ENCODE results near the gene DESI2. TPM values are rescaled to one million over a fixed set of nuclear protein-coding genes. Genes with fewer than 3 reads are reported as not detected.

DESI2 gene
- total RNA-seq, 2 experiments from 2014 or later: 24.8 to 25.6 TPM

DNA sequence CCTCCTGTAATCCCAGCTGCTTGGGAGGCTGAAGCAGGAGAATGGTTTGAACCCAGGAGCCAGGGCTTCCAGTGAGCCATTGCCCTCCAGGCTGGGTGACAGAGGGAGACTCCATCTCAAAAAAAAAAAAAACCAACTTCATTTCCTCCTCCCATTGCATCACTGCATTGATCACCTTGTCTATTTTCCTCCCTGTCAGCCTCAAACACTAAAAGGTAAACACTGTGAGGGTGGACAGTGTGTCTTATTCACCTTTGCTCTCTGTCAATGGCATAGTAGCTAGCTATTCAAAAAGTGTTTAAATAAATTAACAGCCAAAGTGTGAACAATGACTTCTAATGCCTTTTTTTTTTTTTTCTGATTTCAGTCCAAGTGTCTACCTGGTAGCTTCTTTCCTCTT, 13.4 kb upstream of the DESI2 start:
- Mint-ChIP-seq H3K4me1 (ENCODE audit: low read depth) (peaks cover 4% of the 10 kb centered on the region), H3K27me3 (peaks cover 16% of the 10 kb centered on the region), H3K4me3 (no peak overlapping the region), H3K9me3 (no peaks in the 10 kb centered on the region), H3K36me3 (no peaks in the 10 kb centered on the region), H3K27ac (no peak overlapping the region)
- ChIA-PET CTCF (interaction anchor here (1.9 kb wide), 1 partner anchor 36 kb away, joined by 7 read pairs; no protein-coding TSS in a partner anchor), POLR2A (interaction anchor here (0.7 kb wide), 1 partner anchor 72 kb away, joined by 3 read pairs; no protein-coding TSS in a partner anchor)
- DNase-seq: no peak
- intact Hi-C loops (cut with micrococcal nuclease): no loop called here

DNA sequence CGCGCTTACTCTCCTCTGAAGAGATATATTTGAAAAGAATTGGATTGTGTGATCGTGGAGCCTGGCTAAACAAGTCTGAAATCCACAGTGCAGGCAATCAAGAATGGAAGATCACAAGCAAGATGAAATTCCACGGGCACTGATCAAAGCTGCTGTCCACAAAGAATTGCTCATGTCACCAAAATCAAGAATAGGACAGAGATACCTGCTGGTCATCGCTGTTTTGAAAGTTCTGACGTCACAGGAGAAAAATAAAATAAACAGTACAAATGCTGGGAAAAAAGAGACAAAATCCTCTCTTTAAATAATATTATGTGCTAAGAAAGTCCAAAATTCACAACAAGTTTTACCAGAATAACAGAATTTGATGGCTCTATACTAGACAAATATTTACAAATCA, 12.0 kb upstream of the DESI2 start:
- Mint-ChIP-seq H3K27me3 (peaks cover 16% of the 10 kb centered on the region), H3K4me1 (ENCODE audit: low read depth) (peaks cover 4% of the 10 kb centered on the region), H3K36me3 (no peaks in the 10 kb centered on the region), H3K27ac (no peak overlapping the region), H3K9me3 (no peaks in the 10 kb centered on the region), H3K4me3 (no peak overlapping the region)
- no peak for DNase-seq
- ChIA-PET POLR2A (no interaction called here), CTCF (no interaction called here)
- intact Hi-C loops (cut with micrococcal nuclease): no loop called here

DNA sequence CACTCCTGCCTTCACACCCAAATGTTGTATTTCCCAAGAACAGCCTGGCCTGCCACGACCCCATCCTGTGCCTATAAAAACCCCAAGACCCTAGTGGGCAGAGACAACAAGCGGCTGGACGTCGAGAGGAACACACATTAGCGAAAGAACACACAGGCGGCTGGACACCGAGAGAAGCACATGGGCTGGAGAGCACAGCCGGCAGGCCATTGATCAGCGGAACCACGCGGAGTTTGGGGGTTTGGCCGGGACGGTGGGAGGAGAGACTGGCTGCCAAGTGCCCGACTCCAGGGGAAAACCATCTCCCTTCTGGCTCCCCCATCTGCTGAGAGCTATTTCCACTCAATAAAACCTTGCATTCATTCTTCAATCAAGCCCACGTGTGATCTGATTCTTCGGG, 10.4 kb upstream of the DESI2 start:
- H3K4me1 Mint-ChIP-seq (ENCODE audit: low read depth): peaks cover 4% of the 10 kb centered on the region
- peaks cover 16% of the 10 kb centered on the region for H3K27me3 Mint-ChIP-seq
- no peak for DNase-seq
- H3K36me3 Mint-ChIP-seq: no peaks in the 10 kb centered on the region
- POLR2A ChIA-PET: no interaction called here
- intact Hi-C loops (cut with micrococcal nuclease): no loop called here
- no peak overlapping the region for H3K4me3 Mint-ChIP-seq
- no peak overlapping the region for H3K27ac Mint-ChIP-seq
- no peaks in the 10 kb centered on the region for H3K9me3 Mint-ChIP-seq
- CTCF ChIA-PET: no interaction called here

DNA sequence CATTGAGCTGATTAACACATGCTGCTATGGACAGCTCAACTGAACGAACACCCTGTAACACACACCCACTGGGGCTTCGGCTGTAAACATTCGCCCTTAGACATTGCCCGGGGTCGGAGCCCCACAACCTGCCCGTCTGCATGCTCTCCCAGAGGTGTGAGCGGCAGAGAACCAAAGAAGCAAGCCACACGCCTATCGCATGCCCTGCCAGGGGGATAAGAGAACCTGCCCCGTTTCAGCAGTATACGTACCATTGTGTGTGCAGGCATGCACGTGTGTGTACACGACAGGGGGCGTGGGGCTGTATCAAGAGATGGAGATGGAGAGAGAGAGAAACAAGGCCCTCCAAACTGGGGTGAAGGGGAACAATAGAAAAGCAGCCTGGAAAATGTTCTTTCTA, 9.9 kb upstream of the DESI2 start:
- CTCF ChIA-PET: no interaction called here
- Mint-ChIP-seq H3K27me3 (peaks cover 16% of the 10 kb centered on the region), H3K4me1 (ENCODE audit: low read depth) (peaks cover 4% of the 10 kb centered on the region), H3K9me3 (no peaks in the 10 kb centered on the region), H3K27ac (no peak overlapping the region), H3K4me3 (no peak overlapping the region), H3K36me3 (no peaks in the 10 kb centered on the region)
- POLR2A ChIA-PET: no interaction called here
- intact Hi-C loops (cut with micrococcal nuclease): no loop called here
- no peak for DNase-seq

DNA sequence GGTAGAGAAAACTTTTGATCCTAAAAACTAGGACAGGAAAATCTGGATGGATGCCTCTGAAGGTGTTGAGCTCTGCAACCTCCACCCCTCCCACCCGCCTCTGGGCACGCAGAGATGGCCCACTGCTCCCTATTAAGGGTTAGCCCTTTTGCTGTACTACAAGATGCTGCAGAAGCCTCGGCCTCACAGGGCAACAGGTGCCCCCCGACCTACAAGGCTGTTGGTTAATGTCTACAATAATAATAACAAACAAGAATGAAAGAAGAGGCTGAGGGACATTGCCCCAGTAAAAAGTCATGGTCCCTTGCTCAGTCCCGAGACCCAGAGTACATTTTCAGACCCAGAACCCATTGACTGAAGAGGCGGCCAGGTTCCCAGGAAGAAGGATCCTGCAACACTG, 7.5 kb upstream of the DESI2 start:
- intact Hi-C loops (cut with micrococcal nuclease): no loop called here
- POLR2A ChIA-PET: no interaction called here
- H3K4me3 Mint-ChIP-seq: no peak overlapping the region
- H3K9me3 Mint-ChIP-seq: no peaks in the 10 kb centered on the region
- H3K4me1 Mint-ChIP-seq (ENCODE audit: low read depth): no peaks in the 10 kb centered on the region
- no peaks in the 10 kb centered on the region for H3K36me3 Mint-ChIP-seq
- no peak overlapping the region for H3K27ac Mint-ChIP-seq
- CTCF ChIA-PET: no interaction called here
- H3K27me3 Mint-ChIP-seq: peaks cover 13% of the 10 kb centered on the region
- DNase-seq: no peak

DNA sequence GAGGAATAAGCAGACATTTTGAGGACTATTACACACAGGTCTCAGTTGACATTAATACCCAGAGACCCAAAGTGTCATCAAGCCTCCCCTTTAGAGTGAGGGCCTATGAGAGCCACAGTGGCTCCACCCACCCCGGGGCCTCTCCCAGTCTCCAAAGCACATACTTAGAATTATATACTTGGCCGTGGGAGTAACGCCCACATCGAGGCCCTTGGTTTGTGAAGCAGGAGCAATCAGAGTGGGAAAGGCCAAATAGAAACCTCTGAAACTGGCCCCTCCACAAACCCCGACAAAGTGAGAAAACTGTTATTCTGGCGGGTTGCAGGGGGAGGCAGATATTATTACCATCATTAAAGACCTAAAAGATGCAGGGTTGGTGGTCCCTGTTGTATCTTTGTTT, 7.0 kb upstream of the DESI2 start:
- Mint-ChIP-seq H3K4me1 (ENCODE audit: low read depth) (no peaks in the 10 kb centered on the region), H3K9me3 (no peaks in the 10 kb centered on the region), H3K27ac (no peak overlapping the region), H3K27me3 (peaks cover 10% of the 10 kb centered on the region), H3K36me3 (no peaks in the 10 kb centered on the region), H3K4me3 (no peak overlapping the region)
- intact Hi-C loops (cut with micrococcal nuclease): no loop called here
- ChIA-PET POLR2A (no interaction called here), CTCF (no interaction called here)
- no peak for DNase-seq

DNA sequence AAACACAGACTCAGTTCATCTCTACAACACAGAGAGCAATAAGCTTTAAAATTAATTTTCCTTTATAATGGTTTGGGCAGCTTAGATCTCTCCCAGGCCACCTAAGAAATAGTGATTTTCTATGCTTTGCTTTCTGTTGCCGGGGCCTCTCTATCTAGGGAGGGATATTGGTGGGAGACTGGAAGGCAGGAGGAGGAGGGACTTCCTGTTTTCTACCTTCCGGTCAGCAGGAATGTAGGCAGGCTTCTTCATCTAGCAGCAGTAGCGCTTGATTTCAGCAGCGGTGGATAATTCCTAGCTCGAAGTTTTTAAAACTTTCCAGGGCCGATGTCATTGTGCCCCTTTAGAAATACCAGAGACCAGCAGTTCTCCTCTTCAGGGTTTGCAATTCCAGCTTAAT, 5.1 kb upstream of the DESI2 start:
- no peak for DNase-seq
- no peak overlapping the region for H3K4me3 Mint-ChIP-seq
- peaks cover 9% of the 10 kb centered on the region for H3K4me1 Mint-ChIP-seq (ENCODE audit: low read depth)
- no peak overlapping the region for H3K27ac Mint-ChIP-seq
- H3K36me3 Mint-ChIP-seq: no peaks in the 10 kb centered on the region
- POLR2A ChIA-PET: no interaction called here
- peaks cover 2% of the 10 kb centered on the region for H3K27me3 Mint-ChIP-seq
- intact Hi-C loops (cut with micrococcal nuclease): no loop called here
- no peaks in the 10 kb centered on the region for H3K9me3 Mint-ChIP-seq
- CTCF ChIA-PET: interaction anchor here (0.7 to 1.2 kb wide), 3 partner anchors 10 to 395 kb away, joined by 3 read pairs; no protein-coding TSS in a partner anchor

DNA sequence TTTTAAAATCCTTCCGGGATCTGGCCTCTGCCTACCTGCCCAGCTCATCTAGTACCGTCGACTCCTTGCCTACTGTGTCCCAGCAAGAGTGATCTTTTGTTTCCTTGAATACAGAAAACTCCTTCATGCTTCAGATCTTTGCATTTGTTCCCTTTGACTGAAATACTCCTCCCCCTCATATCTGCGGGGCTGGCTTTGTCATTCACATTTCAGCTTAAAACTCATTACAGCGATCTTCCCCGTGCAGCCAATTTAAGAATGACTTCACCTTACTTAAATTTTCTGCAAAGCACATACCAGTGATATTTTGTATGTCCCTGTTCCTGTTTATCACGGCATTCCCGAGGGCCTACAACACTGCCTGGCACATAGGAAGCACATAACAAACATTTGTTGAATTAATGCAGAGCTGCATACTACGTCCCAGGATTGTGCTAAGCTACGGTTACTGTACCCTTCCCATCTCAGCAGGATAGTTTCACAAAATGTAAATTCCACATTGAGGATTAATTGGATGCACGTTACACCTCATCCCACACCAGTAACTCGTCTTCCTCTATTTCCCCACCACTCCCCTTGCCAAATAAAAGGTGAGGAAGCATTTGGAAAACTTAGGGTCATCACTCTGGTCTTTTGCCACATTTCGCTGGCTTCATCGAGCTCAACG, 837 bp upstream of the DESI2 start:
- peaks cover 15% of the 10 kb centered on the region for H3K4me1 Mint-ChIP-seq (ENCODE audit: low read depth)
- ChIA-PET POLR2A (interaction anchor here (0.6 to 1.6 kb wide), 3 partner anchors 52 to 184 kb away, joined by 3 to 7 read pairs (median 6); partner anchors contain the start of gene COX20), CTCF (interaction anchor here (1.2 to 1.4 kb wide), 3 partner anchors 48 to 149 kb away, joined by 3 to 8 read pairs (median 3); no protein-coding TSS in a partner anchor)
- peaks cover under 1% of the 10 kb centered on the region for H3K36me3 Mint-ChIP-seq
- H3K27me3 Mint-ChIP-seq: no peaks in the 10 kb centered on the region
- peak overlapping the region; percentile 79 for H3K27ac Mint-ChIP-seq
- DNase-seq: no peak
- intact Hi-C loops (cut with micrococcal nuclease): loop anchor here (1.0 to 5.0 kb wide), 9 partner anchors 52 to 1915 kb away; partner anchors contain the start of genes AKT3, CNST, COX20 and HNRNPU
- peak overlapping the region; percentile 79 for H3K4me3 Mint-ChIP-seq
- no peaks in the 10 kb centered on the region for H3K9me3 Mint-ChIP-seq

DNA sequence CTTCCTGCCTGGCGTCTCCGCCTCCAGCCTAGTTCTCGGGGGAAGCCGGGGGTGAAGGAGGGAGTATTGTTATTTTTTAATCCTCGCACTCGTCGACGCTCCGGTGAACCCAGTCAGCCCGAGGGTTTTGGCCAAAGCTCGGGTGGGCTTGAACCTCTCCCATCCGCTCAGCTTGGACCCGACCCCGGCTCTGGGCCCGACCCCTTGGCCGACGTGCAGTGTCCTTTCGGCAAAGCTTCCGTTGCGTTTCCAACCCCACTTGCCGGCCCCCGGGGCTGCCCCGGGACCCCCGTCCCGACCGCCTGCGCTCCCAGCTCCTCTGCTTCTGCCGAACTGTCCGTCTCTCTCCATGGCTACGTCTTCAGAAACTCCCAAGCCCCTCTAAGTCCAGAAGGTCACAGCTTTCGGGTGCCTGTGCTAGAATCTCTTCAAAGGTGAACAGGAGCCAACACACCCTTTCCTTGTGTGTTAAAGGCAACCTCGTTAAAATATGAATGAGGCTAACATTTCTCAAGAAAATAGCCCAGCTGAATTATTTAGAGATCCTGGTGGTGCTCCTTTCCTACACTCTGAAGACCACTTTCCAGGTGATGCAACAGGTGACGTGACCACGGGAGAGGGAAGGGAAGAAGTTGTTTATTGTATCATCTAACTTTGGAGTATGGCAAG, 647 bp downstream of the DESI2 start:
- POLR2A ChIA-PET: interaction anchor here (0.8 to 1.2 kb wide), 4 partner anchors 53 to 318 kb away, joined by 3 to 6 read pairs (median 3); no protein-coding TSS in a partner anchor
- DNase-seq: no peak
- Mint-ChIP-seq H3K36me3 (peaks cover 4% of the 10 kb centered on the region), H3K27ac (no peak overlapping the region), H3K9me3 (no peaks in the 10 kb centered on the region), H3K4me3 (no peak overlapping the region), H3K27me3 (no peaks in the 10 kb centered on the region), H3K4me1 (ENCODE audit: low read depth) (peaks cover 28% of the 10 kb centered on the region)
- CTCF ChIA-PET: interaction anchor here (0.6 to 1.1 kb wide), 12 partner anchors 12 to 905 kb away, joined by 3 to 7 read pairs (median 4); no protein-coding TSS in a partner anchor
- intact Hi-C loops (cut with micrococcal nuclease): loop anchor here (1.0 to 5.0 kb wide), 4 partner anchors 148 to 1913 kb away; partner anchors contain the start of genes AKT3, CNST and TFB2M

DNA sequence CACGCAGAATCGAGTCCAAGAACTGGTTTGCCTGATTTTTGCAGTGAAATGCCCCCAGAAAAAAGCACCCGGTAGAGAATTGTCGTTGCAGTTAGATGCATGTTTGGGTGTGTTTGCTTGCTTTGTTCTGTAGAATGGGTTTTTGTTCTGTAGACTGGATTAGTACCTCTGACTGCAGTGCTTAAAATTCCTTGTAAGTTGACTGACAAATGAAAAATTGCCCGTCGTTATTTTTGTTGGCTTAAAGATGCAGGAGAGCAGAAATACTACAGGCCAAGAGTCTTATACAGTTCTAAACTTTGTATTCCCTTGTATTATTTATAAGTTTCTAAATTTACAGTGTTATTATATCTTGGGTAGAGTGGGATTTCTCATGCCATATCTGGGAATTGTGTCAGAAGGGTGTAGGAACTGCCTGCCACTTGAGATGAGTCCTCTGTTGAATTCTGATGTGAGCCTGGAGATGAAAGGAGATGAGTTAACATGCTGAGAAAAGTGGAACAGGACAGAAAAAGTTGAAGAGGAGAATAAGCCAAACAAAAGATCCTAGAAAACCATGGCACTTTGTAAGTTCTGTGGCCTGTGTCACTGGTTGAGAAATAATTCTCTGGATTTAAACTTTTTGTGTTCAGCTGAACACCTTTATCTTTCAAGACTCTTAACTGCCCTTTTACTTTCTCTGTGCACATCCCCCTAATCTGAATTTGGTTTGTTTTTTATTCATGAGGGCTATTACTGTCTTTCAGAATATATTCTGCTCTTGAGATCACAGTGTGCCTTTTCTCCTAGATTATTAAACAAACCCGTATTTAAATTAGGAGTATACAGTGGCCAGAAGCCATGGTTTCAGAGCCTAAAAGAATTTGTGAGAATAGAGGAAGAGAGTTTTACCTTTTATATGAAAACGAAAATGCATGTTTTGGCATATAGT, 1.4 kb downstream of the DESI2 start:
- Mint-ChIP-seq H3K27ac (no peak overlapping the region), H3K9me3 (no peaks in the 10 kb centered on the region), H3K4me1 (ENCODE audit: low read depth) (peaks cover 28% of the 10 kb centered on the region), H3K36me3 (peaks cover 8% of the 10 kb centered on the region), H3K4me3 (no peak overlapping the region), H3K27me3 (no peaks in the 10 kb centered on the region)
- DNase-seq: no peak
- intact Hi-C loops (cut with micrococcal nuclease): loop anchor here (5.0 kb wide), 2 partner anchors 388 to 802 kb away; partner anchors contain the start of gene AKT3
- CTCF ChIA-PET: interaction anchor here (0.7 to 1.1 kb wide), 8 partner anchors 11 to 343 kb away, joined by 3 to 7 read pairs (median 4); no protein-coding TSS in a partner anchor
- POLR2A ChIA-PET: interaction anchor here (1.0 to 1.2 kb wide), 3 partner anchors 54 to 205 kb away, joined by 3 to 6 read pairs (median 3); no protein-coding TSS in a partner anchor

DNA sequence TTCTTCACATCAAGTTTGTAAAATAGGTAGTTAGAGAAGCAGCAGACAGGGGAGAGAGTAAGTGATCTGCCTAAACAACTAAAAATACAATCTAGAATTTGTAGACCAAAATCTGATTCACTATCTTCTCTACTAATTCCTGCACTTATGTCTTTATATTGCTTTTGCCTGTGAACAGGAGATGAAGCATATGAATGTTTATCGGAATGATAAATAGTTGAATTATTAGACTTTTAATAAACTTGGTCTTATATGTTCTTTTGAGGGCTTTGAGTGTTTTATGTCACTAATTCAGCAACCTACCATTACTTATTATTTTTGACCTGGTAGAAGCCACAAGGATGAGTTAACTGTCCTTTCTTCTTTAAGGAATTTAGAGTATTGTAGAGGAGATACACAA, 2.3 kb downstream of the DESI2 start:
- POLR2A ChIA-PET: no interaction called here
- no peak for DNase-seq
- Mint-ChIP-seq H3K9me3 (no peaks in the 10 kb centered on the region), H3K36me3 (peaks cover 14% of the 10 kb centered on the region), H3K27ac (no peak overlapping the region), H3K4me3 (no peak overlapping the region), H3K4me1 (ENCODE audit: low read depth) (peaks cover 28% of the 10 kb centered on the region), H3K27me3 (no peaks in the 10 kb centered on the region)
- CTCF ChIA-PET: no interaction called here
- intact Hi-C loops (cut with micrococcal nuclease): no loop called here
